ENCODE results near the gene PER2.

GRCh38 chr2:238225911-238226697 is 62.3 kb downstream of the PER2 start:
- TF ChIP-seq, protein P1, sequence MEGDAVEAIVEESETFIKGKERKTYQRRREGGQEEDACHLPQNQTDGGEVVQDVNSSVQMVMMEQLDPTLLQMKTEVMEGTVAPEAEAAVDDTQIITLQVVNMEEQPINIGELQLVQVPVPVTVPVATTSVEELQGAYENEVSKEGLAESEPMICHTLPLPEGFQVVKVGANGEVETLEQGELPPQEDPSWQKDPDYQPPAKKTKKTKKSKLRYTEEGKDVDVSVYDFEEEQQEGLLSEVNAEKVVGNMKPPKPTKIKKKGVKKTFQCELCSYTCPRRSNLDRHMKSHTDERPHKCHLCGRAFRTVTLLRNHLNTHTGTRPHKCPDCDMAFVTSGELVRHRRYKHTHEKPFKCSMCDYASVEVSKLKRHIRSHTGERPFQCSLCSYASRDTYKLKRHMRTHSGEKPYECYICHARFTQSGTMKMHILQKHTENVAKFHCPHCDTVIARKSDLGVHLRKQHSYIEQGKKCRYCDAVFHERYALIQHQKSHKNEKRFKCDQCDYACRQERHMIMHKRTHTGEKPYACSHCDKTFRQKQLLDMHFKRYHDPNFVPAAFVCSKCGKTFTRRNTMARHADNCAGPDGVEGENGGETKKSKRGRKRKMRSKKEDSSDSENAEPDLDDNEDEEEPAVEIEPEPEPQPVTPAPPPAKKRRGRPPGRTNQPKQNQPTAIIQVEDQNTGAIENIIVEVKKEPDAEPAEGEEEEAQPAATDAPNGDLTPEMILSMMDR (conservative IDR thresholded peaks at IDR 0.05; ENCODE audit: low read length), result no peak
- TF ChIP-seq EZH2phosphoT487 (IDR thresholded peaks at IDR 0.05; ENCODE audit: borderline replicate concordance, low read depth, low read length), result no peak
